Heart right ventricle (tissue), 16 donors: Measurements from ENCODE around the gene JMJD7. TPM values are rescaled to one million over a fixed set of nuclear protein-coding genes. Genes with fewer than 3 reads are reported as not detected.

Source experiments
- ATAC-seq, 8 donors: fragments of 200-7000 bp; cut with Tn5 transposase; one replicate each; pipeline ENCODE4 v1.9.1; 2020; ENCODE audit warnings: mild to moderate bottlenecking in 8 of 8, moderate library complexity in 8 of 8, moderate number of reproducible peaks in 1 of 8
- DNase-seq, 2 donors: peaks; one replicate each; pipeline ENCODE4 v3.0.0-alpha.2; 2020
- H3K27ac ChIP-seq, 10 donors: fragments of 200-600 bp; sonication (generic) in 2 of 10; one replicate each; pipeline versions ENCODE4 v1.5.0 to v1.8.0; 2020 to 2022; ENCODE audit warnings: mild to moderate bottlenecking in 3 of 10
- H3K27me3 ChIP-seq, 7 donors: fragments of 200-600 bp; one replicate each; pipeline ENCODE4 v1.8.0; 2021 to 2022; ENCODE audit warnings: mild to moderate bottlenecking in 2 of 7
- H3K36me3 ChIP-seq, 9 donors: fragments of 200-600 bp; sonication (generic) in 1 of 9; one replicate each; pipeline versions ENCODE4 v1.5.0 to v1.8.0; 2020 to 2022; ENCODE audit warnings: mild to moderate bottlenecking in 2 of 9
- H3K4me1 ChIP-seq, 9 donors: fragments of 200-600 bp; sonication (generic) in 1 of 9; one replicate each; pipeline versions ENCODE4 v1.5.0 to v1.8.0; 2020 to 2022; ENCODE audit warnings: mild to moderate bottlenecking in 4 of 9
- H3K4me3 ChIP-seq, 10 donors: fragments of 200-600 bp; sonication (generic) in 2 of 10; one replicate each; pipeline versions ENCODE4 v1.5.0 to v1.8.0; 2020 to 2022; ENCODE audit warnings: mild to moderate bottlenecking in 7 of 10, moderate library complexity in 2 of 10
- H3K9me3 ChIP-seq, 11 donors: fragments of 200-600 bp in 10 of 11; sonication (generic) in 2 of 11; one replicate each; pipeline versions ENCODE4 v1.5.0 to v1.8.0; 2013 to 2022; ENCODE audit warnings: mild to moderate bottlenecking in 2 of 11, control low read depth in 1 of 11, moderate library complexity in 1 of 11
- CTCF ChIP-seq, 9 donors: fragments of 200-600 bp; sonication (generic) in 2 of 9; IDR thresholded peaks; one replicate each; pipeline versions ENCODE4 v1.5.0 to v1.8.0; 2021 to 2022; ENCODE audit warnings: antibody characterized with exemption in 9 of 9, mild to moderate bottlenecking in 5 of 9, moderate library complexity in 1 of 9
- WGBS, 2 donors: extraction: QIAGEN DNeasy Blood & Tissue Kit; methylation state at CpG; one replicate each; pipeline ENCODE4 v1.1.7; 2013; ENCODE audit warnings: inconsistent platforms in 1 of 2; 5-methylcytosine and 5-hydroxymethylcytosine counted together
- intact Hi-C, 10 donors: fragments of 100-400 bp; cut with DNase I; formaldehyde crosslinking; loops; one replicate each; pipeline versions ENCODE4 v1.11.1 to v1.14.2; 2022
- polyA plus RNA-seq, 2 donors: library from polyadenylated mRNA; stranded (reverse); fragments of 200-250 nt; gene quantifications; one replicate each; pipeline ENCODE4 v1.2.3, GENCODE V29; 2013
- total RNA-seq, 10 donors: library from RNA; stranded (reverse); fragmentation: NEBNext Ultra II Directional in 3 of 10; extraction: Animal tissue kit (Norgen Biotek cat#: 25700) in 3 of 10; gene quantifications; one replicate each; pipeline versions ENCODE4 v1.2.1 to v1.2.4, GENCODE V29; 2021 to 2023
- donor health status: Arrhythmogenic right ventricular cardiomyopathy.
- donor health status: ischemic (EF 13 %, LVEDD 7.1; RV severe dilation, severe dysfunction).
- donor health status: healthy with polysubstance abuse.
- donor health status: DM: no; HTN: yes; CAD: no.
- donor health status: DM: no; HTN: no; CAD: no.
- donor health status: ischemic (EF 25% LVEDD 6.9; RV normal size, moderate dysfunction).
- donor health status: ischemic (EF 25% LVEDD 5.7; RV mildly dilated, moderate dysfunction).
- donor health status: healthy.
- donor health status: DM: yes; HTN: yes; CAD: no.
- donor health status: Ischemic cardiomyopathy.
- donor health status: ischemic (EF 35%, LVEDD 5.7; RV mildly dilated, moderate dysfunction).
- donor health status: nonischemic (EF 11% LVEDD 7.7; RV severe dilation, severe dysfunction).
- donor health status: DM: yes; HTN: yes; CAD: no.
- donor health status: PGD.
- donor health status: ischemic (EF 29% LVEDD 5.4; RV normal size, mild dysfunction).
- donor health status: nonischemic (EF 23%, LVEDD 6.1; RV moderate dilation, normal function).

JMJD7 gene
- total and polyA plus RNA-seq, 12 donors, result 8.6 to 23.0 (median 12.9) TPM

GRCh38 chr15:41788262-41788661, 39.6 kb upstream of the JMJD7 start:
- DNase-seq (no peak), ATAC-seq (no peak)
- H3K36me3 ChIP-seq, result no peaks in the 10 kb centered on the region
- no peak overlapping the region for H3K4me3 ChIP-seq
- no peak overlapping the region for H3K27ac ChIP-seq
- WGBS, 2 donors, result 92 to 93% methylated on average over 3 of the region's 3 CpGs
- no peak for TF ChIP-seq CTCF (IDR thresholded peaks at IDR 0.05)
- intact Hi-C loops, result no loop called here
- no peaks in the 10 kb centered on the region for H3K27me3 ChIP-seq
- H3K9me3 ChIP-seq, result no peaks in the 10 kb centered on the region
- H3K4me1 ChIP-seq, result peaks cover 16 to 47% (median 41%) of the 10 kb centered on the region in 9 donors

GRCh38 chr15:41789236-41789635, 38.7 kb upstream of the JMJD7 start:
- TF ChIP-seq CTCF (IDR thresholded peaks at IDR 0.05), result no peak
- no peaks in the 10 kb centered on the region for H3K27me3 ChIP-seq
- intact Hi-C loops, result no loop called here
- H3K36me3 ChIP-seq, result no peaks in the 10 kb centered on the region
- WGBS, 2 donors, result 43 to 62% methylated on average over 4 of the region's 4 CpGs
- DNase-seq, result no peak
- peaks cover 16 to 50% (median 41%) of the 10 kb centered on the region in 9 donors for H3K4me1 ChIP-seq
- no peaks in the 10 kb centered on the region for H3K9me3 ChIP-seq
- peak overlapping the region in 1 of 10 donors; percentile 65 for H3K27ac ChIP-seq
- ATAC-seq, result peak in 5 of 8 donors; percentile 42 to 62 (median 46)
- no peak overlapping the region for H3K4me3 ChIP-seq

- Histone ChIP-seq H3K4me3 (no peak overlapping the region), H3K4me1 (peaks cover 16 to 50% (median 41%) of the 10 kb centered on the region in 9 donors), H3K36me3 (no peaks in the 10 kb centered on the region), H3K9me3 (no peaks in the 10 kb centered on the region), H3K27ac (peak overlapping the region in 1 of 10 donors; percentile 65), H3K27me3 (no peaks in the 10 kb centered on the region)
- ATAC-seq (no peak), DNase-seq (no peak)
- intact Hi-C loops, result loop anchor here in 1 of 10 donors (10.0 kb wide), 1 partner anchor 185 kb away; the partner anchor contains the start of gene EHD4
- TF ChIP-seq CTCF (IDR thresholded peaks at IDR 0.05), result no peak
Measured at GRCh38 chr15:41789662-41790061, 38.2 kb upstream of the JMJD7 start.

- Histone ChIP-seq H3K9me3 (no peaks in the 10 kb centered on the region), H3K27me3 (no peaks in the 10 kb centered on the region), H3K4me1 (peaks cover 16 to 50% (median 41%) of the 10 kb centered on the region in 9 donors), H3K4me3 (no peak overlapping the region), H3K27ac (peak overlapping the region in 5 of 10 donors; percentile 15 to 65 (median 31)), H3K36me3 (no peaks in the 10 kb centered on the region)
- WGBS, 2 donors, result 90 to 91% methylated on average over 3 of the region's 3 CpGs
- no peak for DNase-seq
- no peak for TF ChIP-seq CTCF (IDR thresholded peaks at IDR 0.05)
- intact Hi-C loops, result loop anchor here in 1 of 10 donors (10.0 kb wide), 1 partner anchor 185 kb away; the partner anchor contains the start of gene EHD4
- ATAC-seq, result peak in 1 of 8 donors; percentile 58
Measured at GRCh38 chr15:41790169-41790568, 37.7 kb upstream of the JMJD7 start.
